ENCODE results near the gene RUNDC3A. TPM values are rescaled to one million over a fixed set of nuclear protein-coding genes. Genes with fewer than 3 reads are reported as not detected.

The RUNDC3A gene
- total RNA-seq, 4 donors from 2014 or later: 0.89 to 4.1 (median 2.1) TPM

GRCh38 chr17:44348234-44348987 is 40.0 kb downstream of the RUNDC3A start:
- TF ChIP-seq CTCF (IDR thresholded peaks at IDR 0.05): no peak
- no peak for TF ChIP-seq POLR2A (IDR thresholded peaks at IDR 0.05)
- no peak for DNase-seq
- intact Hi-C loops (cut with DNase I): loop anchor here (5.0 kb wide), 1 partner anchor 146 kb away; no protein-coding TSS in a partner anchor
- peaks cover 27 to 30% of the 10 kb centered on the region in 2 donors for H3K36me3 ChIP-seq
- no peak overlapping the region for H3K27ac ChIP-seq
- no peak overlapping the region for H3K4me3 ChIP-seq (replicated peaks in 1 of 3)
- no peaks in the 10 kb centered on the region for H3K27me3 ChIP-seq
- WGBS, 2 donors: 83 to 92% methylated on average over 8 to 9 of the region's 9 CpGs
- H3K4me1 ChIP-seq: peaks cover 6 to 14% of the 10 kb centered on the region in 2 donors
- H3K9me3 ChIP-seq: no peaks in the 10 kb centered on the region

GRCh38 chr17:44348988-44349364 is 40.6 kb downstream of the RUNDC3A start:
- Histone ChIP-seq H3K36me3 (peaks cover 27 to 30% of the 10 kb centered on the region in 2 donors), H3K27ac (no peak overlapping the region), H3K27me3 (no peaks in the 10 kb centered on the region), H3K9me3 (no peaks in the 10 kb centered on the region), H3K4me3 (replicated peaks in 1 of 3) (no peak overlapping the region), H3K4me1 (peaks cover 6 to 14% of the 10 kb centered on the region in 2 donors)
- WGBS, 2 donors: 90 to 94% methylated on average over 4 to 6 of the region's 6 CpGs
- intact Hi-C loops (cut with DNase I): loop anchor here (5.0 kb wide), 1 partner anchor 147 kb away; no protein-coding TSS in a partner anchor
- no peak for DNase-seq
- TF ChIP-seq POLR2A (IDR thresholded peaks at IDR 0.05) (no peak), CTCF (IDR thresholded peaks at IDR 0.05) (no peak)

GRCh38 chr17:44349553-44350070 is 41.2 kb downstream of the RUNDC3A start:
- 90 to 94% methylated on average over 9 to 12 of the region's 12 CpGs for WGBS, 2 donors
- TF ChIP-seq CTCF (IDR thresholded peaks at IDR 0.05) (no peak), POLR2A (IDR thresholded peaks at IDR 0.05) (no peak)
- Histone ChIP-seq H3K36me3 (peaks cover 27 to 30% of the 10 kb centered on the region in 2 donors), H3K4me1 (peaks cover 6 to 9% of the 10 kb centered on the region in 2 donors), H3K9me3 (no peaks in the 10 kb centered on the region), H3K27ac (no peak overlapping the region), H3K27me3 (no peaks in the 10 kb centered on the region), H3K4me3 (replicated peaks in 1 of 3) (no peak overlapping the region)
- intact Hi-C loops (cut with DNase I): loop anchor here (5.0 kb wide), 1 partner anchor 147 kb away; no protein-coding TSS in a partner anchor
- no peak for DNase-seq

- Histone ChIP-seq H3K36me3 (peaks cover 27 to 30% of the 10 kb centered on the region in 2 donors), H3K4me3 (replicated peaks in 1 of 3) (no peak overlapping the region), H3K27ac (no peak overlapping the region), H3K4me1 (peaks cover 5 to 7% of the 10 kb centered on the region in 2 donors), H3K9me3 (no peaks in the 10 kb centered on the region), H3K27me3 (no peaks in the 10 kb centered on the region)
- DNase-seq: peak; percentile 68 to 71
- intact Hi-C loops (cut with DNase I): no loop called here
- no peak for TF ChIP-seq POLR2A (IDR thresholded peaks at IDR 0.05)
- peak in 5 of 6 experiments; percentile 55 to 71 (median 68) for TF ChIP-seq CTCF (IDR thresholded peaks at IDR 0.05)
- 58 to 83% methylated on average over 2 to 5 of the region's 6 CpGs for WGBS, 2 donors
These were observed 42.4 kb downstream of the RUNDC3A start for GRCh38 chr17:44350733-44351226.

- DNase-seq: no peak
These were observed 43.1 kb downstream of the RUNDC3A start for GRCh38 chr17:44351464-44351863.

More at GRCh38 chr17:44351464-44351863, 43.1 kb downstream of the RUNDC3A start:
- Histone ChIP-seq H3K4me3 (replicated peaks in 1 of 3) (no peak overlapping the region), H3K36me3 (peaks cover 27 to 30% of the 10 kb centered on the region in 2 donors), H3K27me3 (no peaks in the 10 kb centered on the region), H3K27ac (no peak overlapping the region), H3K9me3 (no peaks in the 10 kb centered on the region), H3K4me1 (peaks cover 0 to under 1% of the 10 kb centered on the region in 2 donors)
- intact Hi-C loops (cut with DNase I): no loop called here
- TF ChIP-seq CTCF (IDR thresholded peaks at IDR 0.05) (no peak), POLR2A (IDR thresholded peaks at IDR 0.05) (no peak)
- 93 to 100% methylated on average over 1 to 6 of the region's 8 CpGs for WGBS, 2 donors

Measured in thyroid gland (tissue), 4 donors.